ENCODE measurements around the gene RTP2. TPM values are rescaled to one million over a fixed set of nuclear protein-coding genes. Genes with fewer than 3 reads are reported as not detected.

RTP2 gene
- total RNA-seq, 1 experiment from 2014 or later = not detected

- TF ChIP-seq SIN3A (IDR thresholded peaks at IDR 0.05; ENCODE audit: borderline replicate concordance, insufficient read depth, low read depth, low read length) (no peak), REST (IDR thresholded peaks at IDR 0.05; ENCODE audit: insufficient read depth in 1 of 2, low read depth in 2 of 2, low read length in 1 of 2) (no peak), POLR2AphosphoS5 (IDR thresholded peaks at IDR 0.05; ENCODE audit: low read depth, low read length) (no peak), CTCF (IDR thresholded peaks at IDR 0.05) (no peak), TCF7L2 (IDR thresholded peaks at IDR 0.05; ENCODE audit: low read depth, low read length) (no peak)
- ChIA-PET POLR2A (interaction anchor here (0.6 kb wide), 2 partner anchors 10 to 1563 kb away, joined by 3 to 7 read pairs; no protein-coding TSS in a partner anchor), CTCF (interaction anchor here (0.5 to 0.7 kb wide), 4 partner anchors 11 to 1696 kb away, joined by 3 to 7 read pairs (median 4); no protein-coding TSS in a partner anchor)
- peaks cover 32% of the 10 kb centered on the region for H3K4me1 ChIP-seq (ENCODE audit: control insufficient read depth, insufficient read depth, low read length)
- no peak overlapping the region for H3K4me3 ChIP-seq (ENCODE audit: low read depth in 2 of 2, low read length in 2 of 2)
- ATAC-seq = no peak
- no peaks in the 10 kb centered on the region for H3K9me3 ChIP-seq (ENCODE audit: control insufficient read depth, insufficient read depth, low read depth, low read length)
- intact Hi-C loops (cut with micrococcal nuclease; ENCODE audit: unreplicated experiment) (no loop called here), in situ Hi-C loops (cut with HindIII; ENCODE audit: low pct_unique_long_range_greater_than_20kb, low sequenced_read_pairs) (loop anchor here (25.0 kb wide), 1 partner anchor 551 kb away; no protein-coding TSS in a partner anchor)
- DNase-seq (ENCODE audit: low read depth, low spot score) = no peak
- H3K36me3 ChIP-seq (ENCODE audit: control insufficient read depth, insufficient read depth, low read length) = no peaks in the 10 kb centered on the region
- BruUV-seq (replicated peaks) = no TSS peak
- no peaks in the 10 kb centered on the region for H3K27me3 ChIP-seq (ENCODE audit: control insufficient read depth, insufficient read depth, low read length)
- H3K27ac ChIP-seq (ENCODE audit: low read length) = no peak overlapping the region; the same call in none of the 2 replicates
Observed at GRCh38 chr3:187736418-187736871, 34.1 kb upstream of the RTP2 start.

- CTCF ChIA-PET = no interaction called here
- intact Hi-C loops (cut with micrococcal nuclease; ENCODE audit: unreplicated experiment) (no loop called here), in situ Hi-C loops (cut with HindIII; ENCODE audit: low pct_unique_long_range_greater_than_20kb, low sequenced_read_pairs) (loop anchor here (25.0 kb wide), 1 partner anchor 551 kb away; no protein-coding TSS in a partner anchor)
- TF ChIP-seq REST (IDR thresholded peaks at IDR 0.05; ENCODE audit: insufficient read depth in 1 of 2, low read depth in 2 of 2, low read length in 1 of 2) = no peak
- TF ChIP-seq POLR2AphosphoS5 (IDR thresholded peaks at IDR 0.05; ENCODE audit: low read depth, low read length) = no peak
- TF ChIP-seq TCF7L2 (IDR thresholded peaks at IDR 0.05; ENCODE audit: low read depth, low read length) = no peak
- TF ChIP-seq CTCF (IDR thresholded peaks at IDR 0.05) = no peak
- no peak for TF ChIP-seq SIN3A (IDR thresholded peaks at IDR 0.05; ENCODE audit: borderline replicate concordance, insufficient read depth, low read depth, low read length)
- POLR2A ChIA-PET = no interaction called here
- no TSS peak for BruUV-seq (replicated peaks)
- Histone ChIP-seq H3K27me3 (ENCODE audit: control insufficient read depth, insufficient read depth, low read length) (no peaks in the 10 kb centered on the region), H3K4me1 (ENCODE audit: control insufficient read depth, insufficient read depth, low read length) (peaks cover 32% of the 10 kb centered on the region), H3K36me3 (ENCODE audit: control insufficient read depth, insufficient read depth, low read length) (0 out of 2 replicates have a peak, but pooled peaks cover 2% of the 10 kb centered on the region), H3K4me3 (ENCODE audit: low read depth in 2 of 2, low read length in 2 of 2) (no peak overlapping the region), H3K27ac (ENCODE audit: low read length) (peak overlapping the region; percentile 54), H3K9me3 (ENCODE audit: control insufficient read depth, insufficient read depth, low read depth, low read length) (no peaks in the 10 kb centered on the region)
- DNase-seq (ENCODE audit: low read depth, low spot score) (no peak), ATAC-seq (no peak)
Observed at GRCh38 chr3:187735837-187736236, 33.5 kb upstream of the RTP2 start.
